Measurements from ENCODE around the gene BTBD2. TPM values are rescaled to one million over a fixed set of nuclear protein-coding genes. Genes with fewer than 3 reads are reported as not detected.

Gene BTBD2
- total and polyA plus RNA-seq, 2 experiments from 2014 or later = 23.8 to 130 TPM

DNA sequence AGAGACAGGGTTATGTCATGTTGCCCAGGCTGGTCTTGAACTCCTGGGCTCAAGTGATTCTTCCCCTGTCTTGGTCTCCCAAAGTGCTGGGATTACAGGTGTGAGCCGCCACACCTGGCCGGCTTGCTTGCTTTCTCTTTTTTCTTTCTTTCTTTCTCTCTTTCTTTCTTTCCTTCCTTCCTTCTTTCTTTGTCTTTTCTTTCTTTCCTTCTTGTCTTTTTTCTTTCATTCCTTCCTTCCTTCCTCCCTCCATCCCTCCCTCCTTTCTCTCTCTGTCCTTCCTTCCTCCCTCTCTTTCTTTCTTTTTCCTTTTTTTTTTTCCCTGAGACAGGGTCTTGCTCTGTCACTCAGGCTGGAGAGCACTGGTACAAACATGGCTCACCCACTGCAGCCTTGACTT is 6.8 kb upstream of the BTBD2 start:
- Histone ChIP-seq H3K36me3 (ENCODE audit: insufficient read depth) (no peaks in the 10 kb centered on the region), H4K20me1 (replicated peaks; ENCODE audit: insufficient read depth) (no peaks in the 10 kb centered on the region; the same call in 1 of the 2 replicates), H2AFZ (no peak overlapping the region), H3K4me2 (no peak overlapping the region), H3K9me2 (ENCODE audit: insufficient read depth) (no peaks in the 10 kb centered on the region), H3K27ac (ENCODE audit: low read depth) (no peak overlapping the region), H3K27me3 (ENCODE audit: insufficient read depth) (no peaks in the 10 kb centered on the region), H3K79me2 (replicated peaks; ENCODE audit: insufficient read depth) (no peaks in the 10 kb centered on the region), H3F3A (replicated peaks; ENCODE audit: low read depth) (0 out of 2 replicates have a peak, but pooled peaks cover 2% of the 10 kb centered on the region), H3K4me1 (ENCODE audit: insufficient read depth) (no peaks in the 10 kb centered on the region), H3K4me3 (no peak overlapping the region)
- H3K4me3 Mint-ChIP-seq = no peak overlapping the region
- TF ChIP-seq, protein P1, sequence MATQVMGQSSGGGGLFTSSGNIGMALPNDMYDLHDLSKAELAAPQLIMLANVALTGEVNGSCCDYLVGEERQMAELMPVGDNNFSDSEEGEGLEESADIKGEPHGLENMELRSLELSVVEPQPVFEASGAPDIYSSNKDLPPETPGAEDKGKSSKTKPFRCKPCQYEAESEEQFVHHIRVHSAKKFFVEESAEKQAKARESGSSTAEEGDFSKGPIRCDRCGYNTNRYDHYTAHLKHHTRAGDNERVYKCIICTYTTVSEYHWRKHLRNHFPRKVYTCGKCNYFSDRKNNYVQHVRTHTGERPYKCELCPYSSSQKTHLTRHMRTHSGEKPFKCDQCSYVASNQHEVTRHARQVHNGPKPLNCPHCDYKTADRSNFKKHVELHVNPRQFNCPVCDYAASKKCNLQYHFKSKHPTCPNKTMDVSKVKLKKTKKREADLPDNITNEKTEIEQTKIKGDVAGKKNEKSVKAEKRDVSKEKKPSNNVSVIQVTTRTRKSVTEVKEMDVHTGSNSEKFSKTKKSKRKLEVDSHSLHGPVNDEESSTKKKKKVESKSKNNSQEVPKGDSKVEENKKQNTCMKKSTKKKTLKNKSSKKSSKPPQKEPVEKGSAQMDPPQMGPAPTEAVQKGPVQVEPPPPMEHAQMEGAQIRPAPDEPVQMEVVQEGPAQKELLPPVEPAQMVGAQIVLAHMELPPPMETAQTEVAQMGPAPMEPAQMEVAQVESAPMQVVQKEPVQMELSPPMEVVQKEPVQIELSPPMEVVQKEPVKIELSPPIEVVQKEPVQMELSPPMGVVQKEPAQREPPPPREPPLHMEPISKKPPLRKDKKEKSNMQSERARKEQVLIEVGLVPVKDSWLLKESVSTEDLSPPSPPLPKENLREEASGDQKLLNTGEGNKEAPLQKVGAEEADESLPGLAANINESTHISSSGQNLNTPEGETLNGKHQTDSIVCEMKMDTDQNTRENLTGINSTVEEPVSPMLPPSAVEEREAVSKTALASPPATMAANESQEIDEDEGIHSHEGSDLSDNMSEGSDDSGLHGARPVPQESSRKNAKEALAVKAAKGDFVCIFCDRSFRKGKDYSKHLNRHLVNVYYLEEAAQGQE (IDR thresholded peaks at IDR 0.05; ENCODE audit: unreplicated experiment) = no peak
- TF ChIP-seq EZH2 (IDR thresholded peaks at IDR 0.05; ENCODE audit: low read depth, unreplicated experiment) = no peak
- no peak for TF ChIP-seq STAT1 (IDR thresholded peaks at IDR 0.05; ENCODE audit: unreplicated experiment)
- peaks cover 12% of the 10 kb centered on the region; the same call in 2 of the 3 replicates for H3K36me3 Mint-ChIP-seq (ENCODE audit: low read depth)
- H3K27me3 Mint-ChIP-seq (ENCODE audit: insufficient read depth, low read depth, poor library complexity) = peaks cover 14% of the 10 kb centered on the region
- H3K9me3 Mint-ChIP-seq = peaks cover 17% of the 10 kb centered on the region
- ATAC-seq (no peak), DNase-seq (ENCODE audit: low spot score) (no peak)
- no peak overlapping the region for H3K27ac Mint-ChIP-seq
- H3K4me1 Mint-ChIP-seq = no peaks in the 10 kb centered on the region

DNA sequence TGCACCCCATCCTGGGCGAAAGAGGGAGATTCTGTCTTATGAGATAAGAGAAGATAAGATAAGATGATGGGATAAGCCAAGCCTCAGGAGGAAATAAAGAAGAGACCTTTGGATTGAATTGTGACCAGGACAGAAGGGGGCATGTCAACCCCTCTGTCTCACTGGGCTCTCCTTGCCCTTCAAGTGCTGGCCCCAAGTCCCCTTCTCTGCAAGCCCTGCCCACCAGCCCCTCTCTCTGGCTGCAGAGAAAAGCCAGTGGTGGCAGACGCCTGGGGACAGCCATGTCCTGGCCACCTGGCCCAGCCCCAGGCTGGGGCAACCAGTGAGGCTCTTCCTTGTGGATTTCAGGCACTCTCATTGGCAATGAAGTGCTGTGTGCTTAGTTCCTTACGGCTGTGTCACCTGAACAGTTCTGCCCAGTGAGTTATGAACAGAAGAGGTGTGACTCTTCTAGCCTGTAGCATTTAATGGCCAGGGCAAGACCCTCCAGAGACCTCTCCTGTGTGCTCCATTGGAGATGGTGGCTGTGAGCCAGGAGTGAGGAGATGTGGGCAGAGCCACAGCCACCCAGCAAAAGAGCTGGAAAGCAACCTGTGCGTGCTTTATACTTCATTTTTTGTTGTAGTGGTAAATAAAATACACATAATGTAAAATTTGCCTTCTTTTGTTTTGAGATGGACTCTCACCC is 6.1 kb upstream of the BTBD2 start:
- no peaks in the 10 kb centered on the region for H3K4me1 ChIP-seq (ENCODE audit: insufficient read depth)
- H3K9me2 ChIP-seq (ENCODE audit: insufficient read depth) = no peaks in the 10 kb centered on the region
- no peak overlapping the region for H3K4me3 ChIP-seq
- H3K4me3 Mint-ChIP-seq = no peak overlapping the region
- H4K20me1 ChIP-seq (replicated peaks; ENCODE audit: insufficient read depth) = no peaks in the 10 kb centered on the region; the same call in 1 of the 2 replicates
- H3K36me3 ChIP-seq (ENCODE audit: insufficient read depth) = no peaks in the 10 kb centered on the region
- no peaks in the 10 kb centered on the region for H3K27me3 ChIP-seq (ENCODE audit: insufficient read depth)
- TF ChIP-seq, protein P2, sequence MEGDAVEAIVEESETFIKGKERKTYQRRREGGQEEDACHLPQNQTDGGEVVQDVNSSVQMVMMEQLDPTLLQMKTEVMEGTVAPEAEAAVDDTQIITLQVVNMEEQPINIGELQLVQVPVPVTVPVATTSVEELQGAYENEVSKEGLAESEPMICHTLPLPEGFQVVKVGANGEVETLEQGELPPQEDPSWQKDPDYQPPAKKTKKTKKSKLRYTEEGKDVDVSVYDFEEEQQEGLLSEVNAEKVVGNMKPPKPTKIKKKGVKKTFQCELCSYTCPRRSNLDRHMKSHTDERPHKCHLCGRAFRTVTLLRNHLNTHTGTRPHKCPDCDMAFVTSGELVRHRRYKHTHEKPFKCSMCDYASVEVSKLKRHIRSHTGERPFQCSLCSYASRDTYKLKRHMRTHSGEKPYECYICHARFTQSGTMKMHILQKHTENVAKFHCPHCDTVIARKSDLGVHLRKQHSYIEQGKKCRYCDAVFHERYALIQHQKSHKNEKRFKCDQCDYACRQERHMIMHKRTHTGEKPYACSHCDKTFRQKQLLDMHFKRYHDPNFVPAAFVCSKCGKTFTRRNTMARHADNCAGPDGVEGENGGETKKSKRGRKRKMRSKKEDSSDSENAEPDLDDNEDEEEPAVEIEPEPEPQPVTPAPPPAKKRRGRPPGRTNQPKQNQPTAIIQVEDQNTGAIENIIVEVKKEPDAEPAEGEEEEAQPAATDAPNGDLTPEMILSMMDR (conservative IDR thresholded peaks at IDR 0.05; ENCODE audit: low read depth in 2 of 2) = peak in 1 of 2 experiments; percentile 17; a peak in 1 of 4 replicates
- no peak for TF ChIP-seq JUNB (IDR thresholded peaks at IDR 0.05; ENCODE audit: unreplicated experiment)
- no peak overlapping the region for H3K27ac Mint-ChIP-seq
- no peak for ATAC-seq
- no peak overlapping the region for H3K27ac ChIP-seq (ENCODE audit: low read depth)
- H2AFZ ChIP-seq = no peak overlapping the region
- no peaks in the 10 kb centered on the region for H3K79me2 ChIP-seq (replicated peaks; ENCODE audit: insufficient read depth)
- peaks cover 12% of the 10 kb centered on the region; the same call in 2 of the 3 replicates for H3K36me3 Mint-ChIP-seq (ENCODE audit: low read depth)
- no peak for DNase-seq (ENCODE audit: low spot score)
- H3F3A ChIP-seq (replicated peaks; ENCODE audit: low read depth) = peaks cover 4% of the 10 kb centered on the region; the same call in 1 of the 2 replicates
- H3K4me1 Mint-ChIP-seq = no peaks in the 10 kb centered on the region
- no peak overlapping the region for H3K4me2 ChIP-seq
- peaks cover 14% of the 10 kb centered on the region for H3K27me3 Mint-ChIP-seq (ENCODE audit: insufficient read depth, low read depth, poor library complexity)
- peaks cover 17% of the 10 kb centered on the region for H3K9me3 Mint-ChIP-seq
